ENCODE data around the gene REM2. TPM values are rescaled to one million over a fixed set of nuclear protein-coding genes. Genes with fewer than 3 reads are reported as not detected.
"Not testable (repeated sequence)": the region's sequence is repeated elsewhere in the genome, so short reads cannot be mapped to it uniquely, and the experiment has no call there.

The REM2 gene
- total RNA-seq, 1 donor from 2014 or later = 1.4 TPM

DNA sequence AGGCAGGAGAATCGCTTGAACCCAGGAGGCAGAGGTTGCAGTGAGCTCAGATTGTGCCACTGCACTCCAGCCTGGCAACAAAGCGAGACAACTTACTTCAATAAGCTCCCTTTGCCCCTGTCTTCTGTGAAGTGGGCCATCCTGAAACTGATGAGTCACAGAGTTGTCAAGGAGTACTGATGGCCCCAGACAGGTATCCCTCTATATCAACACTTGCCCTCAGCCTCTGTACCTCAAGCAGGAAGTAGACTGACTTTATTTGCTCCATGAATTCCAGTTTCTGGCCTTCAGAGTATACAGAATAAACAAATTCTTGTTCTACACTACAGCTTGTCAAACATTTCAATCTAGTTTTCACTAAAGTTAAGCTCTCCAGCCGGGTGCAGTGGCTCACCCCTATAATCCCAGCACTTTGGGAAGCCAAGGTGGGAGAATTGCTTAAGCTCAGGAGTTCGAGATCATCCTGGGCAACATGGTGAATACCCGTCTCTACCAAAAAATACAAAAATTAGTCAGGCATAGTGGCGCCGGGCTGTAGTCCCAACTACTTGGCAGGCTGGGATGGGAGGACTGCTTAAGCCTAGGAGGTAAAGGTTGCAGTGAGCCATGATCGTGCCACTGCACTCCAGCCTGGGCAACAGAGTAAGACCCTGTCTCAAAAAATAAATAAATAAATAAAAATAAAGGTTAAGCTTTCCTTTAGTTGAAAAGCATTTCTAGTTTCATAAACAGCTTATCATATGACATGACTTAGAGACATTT, 27.9 kb upstream of the REM2 start:
- ChIA-PET CTCF (interaction anchor here (0.7 to 6.0 kb wide), 17 partner anchors 11 to 480 kb away, joined by 3 to 125 read pairs (median 5); partner anchors contain the start of genes DAD1, LRP10 and OXA1L), POLR2A (interaction anchor here (0.6 to 4.4 kb wide), 6 partner anchors 17 to 363 kb away, joined by 3 to 25 read pairs (median 4); no protein-coding TSS in a partner anchor)
- Mint-ChIP-seq H3K4me1 (peaks cover 10% of the 10 kb centered on the region), H3K27ac (no peak overlapping the region), H3K27me3 (no peaks in the 10 kb centered on the region), H3K36me3 (ENCODE audit: low read depth) (no peaks in the 10 kb centered on the region), H3K9me3 (no peaks in the 10 kb centered on the region), H3K4me3 (no peak overlapping the region)
- ATAC-seq (ENCODE audit: low read depth) (no peak), DNase-seq (no peak)
- intact Hi-C loops (cut with micrococcal nuclease) = no loop called here
- TF ChIP-seq CTCF (IDR thresholded peaks at IDR 0.05) = no peak

- no peak for TF ChIP-seq CTCF (IDR thresholded peaks at IDR 0.05)
- no peaks in the 10 kb centered on the region for H3K27me3 Mint-ChIP-seq
- peaks cover 10% of the 10 kb centered on the region for H3K4me1 Mint-ChIP-seq
- no peak overlapping the region for H3K27ac Mint-ChIP-seq
- no peak overlapping the region for H3K4me3 Mint-ChIP-seq
- DNase-seq (no peak), ATAC-seq (ENCODE audit: low read depth) (no peak)
- intact Hi-C loops (cut with micrococcal nuclease) = no loop called here
- ChIA-PET CTCF (interaction anchor here (1.9 kb wide), 1 partner anchor 44 kb away, joined by 12 read pairs; no protein-coding TSS in a partner anchor), POLR2A (no interaction called here)
- H3K36me3 Mint-ChIP-seq (ENCODE audit: low read depth) = no peaks in the 10 kb centered on the region
- H3K9me3 Mint-ChIP-seq = no peaks in the 10 kb centered on the region
Measured at GRCh38 chr14:22856428-22856827, 26.6 kb upstream of the REM2 start.

GRCh38 chr14:22860377-22860776, 22.6 kb upstream of the REM2 start:
- H3K36me3 Mint-ChIP-seq (ENCODE audit: low read depth); H3K4me3 Mint-ChIP-seq; ATAC-seq (ENCODE audit: low read depth); H3K27me3 Mint-ChIP-seq; H3K4me1 Mint-ChIP-seq; DNase-seq; intact Hi-C loops (cut with micrococcal nuclease); H3K27ac Mint-ChIP-seq; H3K9me3 Mint-ChIP-seq: not testable (repeated sequence)
- POLR2A ChIA-PET = interaction anchor here (1.2 kb wide), 1 partner anchor 12 kb away, joined by 6 read pairs; no protein-coding TSS in a partner anchor
- CTCF ChIA-PET = interaction anchor here (1.0 kb wide), 2 partner anchors 290 to 388 kb away, joined by 4 to 5 read pairs; no protein-coding TSS in a partner anchor

GRCh38 chr14:22861651-22862050, 21.4 kb upstream of the REM2 start:
- no peak for TF ChIP-seq CTCF (IDR thresholded peaks at IDR 0.05)
- no peaks in the 10 kb centered on the region for H3K36me3 Mint-ChIP-seq (ENCODE audit: low read depth)
- no peaks in the 10 kb centered on the region for H3K27me3 Mint-ChIP-seq
- no peak overlapping the region for H3K4me3 Mint-ChIP-seq
- no peak for ATAC-seq (ENCODE audit: low read depth)
- H3K4me1 Mint-ChIP-seq = peaks cover 4% of the 10 kb centered on the region
- intact Hi-C loops (cut with micrococcal nuclease) = no loop called here
- ChIA-PET POLR2A (interaction anchor here (0.8 to 1.4 kb wide), 2 partner anchors 9 to 10 kb away, joined by 3 to 6 read pairs; partner anchors contain the start of gene LRP10), CTCF (interaction anchor here (0.9 to 3.0 kb wide), 3 partner anchors 8 to 11 kb away, joined by 3 to 10 read pairs (median 3); no protein-coding TSS in a partner anchor)
- no peak overlapping the region for H3K27ac Mint-ChIP-seq
- DNase-seq = no peak
- H3K9me3 Mint-ChIP-seq = no peaks in the 10 kb centered on the region

DNA sequence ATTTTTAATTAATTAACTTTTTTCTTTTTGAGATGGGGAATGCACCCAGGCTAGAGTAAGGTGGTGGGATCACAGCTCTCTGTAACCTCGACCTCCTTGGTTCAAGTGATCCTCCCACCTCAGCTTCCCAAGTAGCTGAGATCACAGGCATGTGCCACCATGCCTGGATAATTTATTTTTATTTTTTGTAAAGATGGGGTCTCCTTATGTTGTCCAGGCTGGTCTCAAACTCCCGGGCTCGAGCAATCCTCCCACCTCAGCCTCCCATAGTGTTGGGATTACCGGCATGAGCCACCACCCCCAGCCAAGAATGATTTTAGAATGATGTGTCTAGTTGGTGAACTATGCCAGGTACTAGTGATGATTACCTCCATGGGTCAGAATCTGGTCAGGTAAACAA, 18.0 kb upstream of the REM2 start:
- H3K4me3 Mint-ChIP-seq = no peak overlapping the region
- ChIA-PET CTCF (interaction anchor here (1.1 to 1.4 kb wide), 2 partner anchors 10 to 295 kb away, joined by 3 to 5 read pairs; no protein-coding TSS in a partner anchor), POLR2A (no interaction called here)
- H3K4me1 Mint-ChIP-seq = peaks cover 3% of the 10 kb centered on the region
- H3K27ac Mint-ChIP-seq = no peak overlapping the region
- no peak for ATAC-seq (ENCODE audit: low read depth)
- H3K9me3 Mint-ChIP-seq = no peaks in the 10 kb centered on the region
- H3K27me3 Mint-ChIP-seq = no peaks in the 10 kb centered on the region
- DNase-seq = no peak
- intact Hi-C loops (cut with micrococcal nuclease) = no loop called here
- no peaks in the 10 kb centered on the region for H3K36me3 Mint-ChIP-seq (ENCODE audit: low read depth)
- TF ChIP-seq CTCF (IDR thresholded peaks at IDR 0.05) = no peak

Measured in activated B cell treated with CpG ODN at 0.5 μM for 24 hours (primary cell).